WERI-Rb-1 (cell line): Measurements from ENCODE around the gene ANO6.

Experiments used
- DNase-seq: peaks from one replicate; pipeline ENCODE4 v3.0.0-alpha.2; 2020
- H3K27ac ChIP-seq: fragments of 250-450 bp; sonication (Bioruptor Pico); 2 replicates; pipeline ENCODE4 v1.5.1; 2020; ENCODE audit warnings: mild to moderate bottlenecking, moderate library complexity
- H3K27me3 ChIP-seq: fragments of 250-450 bp; sonication (Bioruptor Pico); 2 replicates; pipeline ENCODE4 v1.5.1; 2021; ENCODE audit warnings: mild to moderate bottlenecking, low read depth, moderate library complexity; ENCODE audit not compliant: insufficient read depth, severe bottlenecking
- H3K36me3 ChIP-seq: fragments of 250-450 bp; sonication (Bioruptor Pico); 2 replicates; pipeline ENCODE4 v1.5.1; 2020; ENCODE audit warnings: mild to moderate bottlenecking, moderate library complexity
- H3K4me3 ChIP-seq: 2 replicates; pipeline ENCODE4 v1.5.1; 2011; ENCODE audit warnings: low read depth, mild to moderate bottlenecking, control low read depth, low read length
- H3K9me3 ChIP-seq: fragments of 250-450 bp; sonication (Bioruptor Pico); 2 replicates; pipeline ENCODE4 v1.5.1; 2021; ENCODE audit warnings: mild to moderate bottlenecking, moderate library complexity; ENCODE audit not compliant: severe bottlenecking
- TF ChIP-seq, protein P1 (sequence below): IDR thresholded peaks from 2 replicates; pipeline ENCODE4 v1.5.1; 2011; ENCODE audit warnings: low read depth, mild to moderate bottlenecking, control low read depth, inconsistent platforms, low read length

Gene ANO6

DNA sequence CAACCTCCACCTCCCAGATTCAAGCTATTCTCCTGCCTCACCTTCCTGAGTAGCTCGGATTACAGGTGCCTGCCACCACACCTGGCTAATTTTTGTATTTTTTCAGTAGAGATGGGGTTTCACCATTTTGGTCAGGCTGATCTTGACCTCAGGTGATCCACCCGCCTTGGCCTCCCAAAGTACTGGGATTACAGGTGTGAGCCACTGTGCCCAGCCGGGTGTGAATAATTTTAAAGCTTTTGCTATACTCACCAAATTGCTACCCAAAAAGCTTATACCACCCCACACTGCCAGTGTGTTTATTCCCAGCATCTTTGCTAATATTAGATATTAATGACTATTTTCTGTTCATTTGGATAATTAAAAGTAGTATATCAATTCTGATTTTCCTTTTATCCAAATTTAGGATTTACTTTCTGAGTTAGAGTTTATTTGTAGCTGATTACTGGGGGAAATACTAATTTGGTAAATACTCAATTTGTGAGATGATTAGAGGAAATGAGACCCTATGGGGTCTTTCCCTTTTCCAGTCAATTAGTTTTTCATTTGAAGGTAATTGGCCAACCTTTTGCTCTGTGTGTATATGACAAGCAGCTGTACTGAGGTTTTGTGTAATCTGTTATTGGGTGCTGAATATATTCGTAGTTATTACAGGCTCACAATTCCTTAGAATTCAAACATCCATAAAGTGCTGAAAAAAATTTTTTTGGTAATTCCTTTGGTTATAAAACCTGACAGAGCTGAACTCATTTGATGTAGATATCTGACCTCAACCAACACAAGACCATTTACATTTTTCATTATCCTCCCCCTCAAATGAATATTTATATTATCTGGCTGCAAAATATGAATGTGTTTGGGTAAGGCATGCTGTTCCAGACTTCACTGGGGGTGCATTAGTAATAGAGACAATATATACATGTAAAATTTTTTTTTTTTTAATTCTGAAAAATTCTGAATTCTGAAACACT is 73.6 kb downstream of the ANO6 start:
- TF ChIP-seq, protein P1, sequence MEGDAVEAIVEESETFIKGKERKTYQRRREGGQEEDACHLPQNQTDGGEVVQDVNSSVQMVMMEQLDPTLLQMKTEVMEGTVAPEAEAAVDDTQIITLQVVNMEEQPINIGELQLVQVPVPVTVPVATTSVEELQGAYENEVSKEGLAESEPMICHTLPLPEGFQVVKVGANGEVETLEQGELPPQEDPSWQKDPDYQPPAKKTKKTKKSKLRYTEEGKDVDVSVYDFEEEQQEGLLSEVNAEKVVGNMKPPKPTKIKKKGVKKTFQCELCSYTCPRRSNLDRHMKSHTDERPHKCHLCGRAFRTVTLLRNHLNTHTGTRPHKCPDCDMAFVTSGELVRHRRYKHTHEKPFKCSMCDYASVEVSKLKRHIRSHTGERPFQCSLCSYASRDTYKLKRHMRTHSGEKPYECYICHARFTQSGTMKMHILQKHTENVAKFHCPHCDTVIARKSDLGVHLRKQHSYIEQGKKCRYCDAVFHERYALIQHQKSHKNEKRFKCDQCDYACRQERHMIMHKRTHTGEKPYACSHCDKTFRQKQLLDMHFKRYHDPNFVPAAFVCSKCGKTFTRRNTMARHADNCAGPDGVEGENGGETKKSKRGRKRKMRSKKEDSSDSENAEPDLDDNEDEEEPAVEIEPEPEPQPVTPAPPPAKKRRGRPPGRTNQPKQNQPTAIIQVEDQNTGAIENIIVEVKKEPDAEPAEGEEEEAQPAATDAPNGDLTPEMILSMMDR: no peak
- DNase-seq: no peak
- Histone ChIP-seq H3K36me3 (no peaks in the 10 kb centered on the region), H3K9me3 (no peaks in the 10 kb centered on the region), H3K4me3 (no peak overlapping the region), H3K27me3 (no peaks in the 10 kb centered on the region), H3K27ac (no peak overlapping the region)

DNA sequence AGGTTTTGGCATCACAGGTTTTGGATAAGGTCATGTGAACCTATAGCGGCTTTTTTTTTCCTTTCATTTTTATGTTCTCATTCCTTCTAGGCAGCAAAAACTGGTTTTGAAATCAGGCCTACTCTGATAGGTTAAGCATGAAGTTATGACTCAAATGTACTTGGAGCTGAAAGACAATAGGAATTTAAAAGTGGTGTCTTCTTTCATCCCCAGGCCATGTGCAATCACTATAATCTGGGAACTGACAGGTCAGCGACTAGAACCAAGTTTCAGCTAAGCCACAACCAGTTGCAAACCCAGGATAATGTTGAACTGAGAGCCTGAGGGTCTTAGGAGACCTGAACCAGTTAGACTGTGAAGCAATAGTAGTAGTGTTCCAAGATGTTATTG is 74.3 kb downstream of the ANO6 start:
- Histone ChIP-seq H3K36me3 (no peaks in the 10 kb centered on the region), H3K4me3 (no peak overlapping the region), H3K27me3 (no peaks in the 10 kb centered on the region), H3K27ac (no peak overlapping the region), H3K9me3 (no peaks in the 10 kb centered on the region)
- TF ChIP-seq, protein P1: no peak
- no peak for DNase-seq

DNA sequence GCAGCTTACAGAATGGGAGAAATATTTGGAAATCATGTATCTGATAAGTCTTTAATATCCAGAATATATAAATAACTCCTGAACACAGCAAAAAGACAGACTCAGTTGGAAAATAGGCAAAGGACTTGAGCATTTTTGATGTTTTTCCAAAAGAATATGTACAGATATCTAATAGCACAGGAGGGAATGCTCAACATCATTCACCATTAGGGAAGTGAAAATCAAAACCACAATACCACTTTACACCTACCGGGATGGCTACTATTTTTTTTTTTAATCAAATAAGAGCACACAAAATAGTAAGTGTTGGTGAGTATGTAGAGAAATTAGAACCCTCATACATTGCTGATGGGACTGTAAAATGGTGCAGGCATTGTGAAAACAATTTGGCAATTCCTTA is 75.6 kb downstream of the ANO6 start:
- no peaks in the 10 kb centered on the region for H3K9me3 ChIP-seq
- no peak overlapping the region for H3K4me3 ChIP-seq
- TF ChIP-seq, protein P1: no peak
- no peaks in the 10 kb centered on the region for H3K36me3 ChIP-seq
- H3K27me3 ChIP-seq: no peaks in the 10 kb centered on the region
- no peak for DNase-seq
- H3K27ac ChIP-seq: no peak overlapping the region

DNA sequence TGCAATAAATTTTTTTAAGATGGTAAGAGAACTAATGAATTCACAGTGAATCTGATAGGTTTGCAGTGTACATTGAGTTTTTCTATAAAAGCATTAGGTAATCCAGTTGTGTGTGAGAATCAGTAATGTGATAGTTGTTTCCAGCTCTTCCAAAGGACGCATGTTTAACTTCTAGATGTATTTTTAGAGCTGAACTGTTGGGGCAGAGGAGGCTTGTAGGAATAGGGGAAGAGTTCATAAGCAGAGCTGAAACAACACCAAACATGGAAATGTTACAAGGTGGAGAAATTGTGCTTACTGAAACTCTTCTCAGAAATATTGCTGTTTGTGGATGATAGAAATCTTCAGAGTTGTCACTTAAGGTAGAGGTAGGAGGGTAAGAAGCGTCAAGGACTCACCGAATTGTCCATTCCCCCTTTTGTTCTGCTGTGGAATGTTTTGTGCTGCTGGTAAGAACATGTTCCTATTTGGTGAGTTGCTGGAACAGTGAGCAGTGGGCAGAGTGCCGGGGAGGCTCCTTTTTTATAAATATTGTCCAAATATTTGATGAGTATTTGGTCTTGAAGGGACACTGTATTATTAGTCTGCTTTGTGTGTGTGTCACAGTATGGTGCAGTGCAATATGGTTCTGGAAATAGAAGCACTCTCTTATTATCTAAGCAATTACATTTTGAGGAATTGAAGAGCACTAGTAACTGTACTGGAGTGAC is 76.7 kb downstream of the ANO6 start:
- TF ChIP-seq, protein P1: no peak
- no peaks in the 10 kb centered on the region for H3K9me3 ChIP-seq
- DNase-seq: no peak
- H3K27me3 ChIP-seq: no peaks in the 10 kb centered on the region
- H3K27ac ChIP-seq: no peak overlapping the region
- no peaks in the 10 kb centered on the region for H3K36me3 ChIP-seq
- H3K4me3 ChIP-seq: no peak overlapping the region

DNA sequence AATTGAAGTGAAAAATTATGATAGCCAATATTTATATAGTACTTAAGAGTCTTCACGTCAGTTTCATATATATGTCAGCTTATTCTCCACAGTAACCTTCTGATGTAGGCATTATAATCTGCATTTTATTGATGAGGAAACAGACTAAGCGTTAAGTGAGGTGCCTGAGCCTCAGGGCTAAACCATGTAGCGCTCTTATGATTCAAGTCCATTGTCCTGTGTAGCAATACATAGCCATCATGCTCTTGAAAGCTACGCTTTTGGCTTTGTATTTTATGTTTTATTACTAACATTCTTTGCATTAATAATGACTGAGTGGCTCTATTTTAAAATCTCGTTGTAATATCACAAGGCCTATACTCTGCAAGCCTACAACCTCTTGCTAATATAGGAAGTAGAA is 79.0 kb downstream of the ANO6 start:
- no peak overlapping the region for H3K27ac ChIP-seq
- DNase-seq: no peak
- TF ChIP-seq, protein P1: no peak
- H3K4me3 ChIP-seq: no peak overlapping the region
- H3K9me3 ChIP-seq: no peaks in the 10 kb centered on the region
- no peaks in the 10 kb centered on the region for H3K27me3 ChIP-seq
- H3K36me3 ChIP-seq: no peaks in the 10 kb centered on the region
